HepG2 (cell line): ENCODE measurements around the gene IFI27L2. TPM values are rescaled to one million over a fixed set of nuclear protein-coding genes. Genes with fewer than 3 reads are reported as not detected.

ENCODE experiments used
- ARHGAP35 ChIP-seq: sonication (generic); formaldehyde crosslinking; IDR thresholded peaks from 2 replicates; pipeline ENCODE4 v1.9.0; 2022; ENCODE audit warnings: mild to moderate bottlenecking, inconsistent platforms, moderate library complexity, missing genetic modification reagents, borderline replicate concordance
- FOXJ3 ChIP-seq: sonication (generic); formaldehyde crosslinking; IDR thresholded peaks from 2 replicates; pipeline ENCODE4 v1.4.0; 2020; ENCODE audit warnings: missing genetic modification reagents, mild to moderate bottlenecking, borderline replicate concordance
- GTF2F1 ChIP-seq: fragments of 150-350 bp; IDR thresholded peaks from 2 replicates; pipeline ENCODE4 v1.6.1; 2014; ENCODE audit warnings: low read length
- HMGXB3 ChIP-seq: sonication (generic); formaldehyde crosslinking; IDR thresholded peaks from 2 replicates; pipeline ENCODE4 v1.4.0; 2020; ENCODE audit warnings: missing genetic modification reagents, borderline replicate concordance
- MAF1 ChIP-seq: sonication (generic); formaldehyde crosslinking; IDR thresholded peaks from 2 replicates; pipeline ENCODE4 v1.5.0; 2020; ENCODE audit warnings: missing genetic modification reagents, borderline replicate concordance
- MYPOP ChIP-seq: sonication (generic); formaldehyde crosslinking; IDR thresholded peaks from 2 replicates; pipeline ENCODE4 v1.8.1; 2023; ENCODE audit warnings: mild to moderate bottlenecking, moderate library complexity, missing genetic modification reagents
- NR2F6 ChIP-seq, 2 experiments: IDR thresholded peaks; 2 replicates each; pipeline ENCODE4 v1.6.1; 2016; ENCODE audit warnings: antibody characterized with exemption in 1 of 2, mild to moderate bottlenecking in 1 of 2
- REXO4 ChIP-seq: sonication (generic); formaldehyde crosslinking; IDR thresholded peaks from 2 replicates; pipeline ENCODE4 v1.8.0; 2022; ENCODE audit warnings: missing genetic modification reagents, mild to moderate bottlenecking, borderline replicate concordance
- SAP130 ChIP-seq: IDR thresholded peaks from 2 replicates; pipeline ENCODE4 v1.6.1; 2016; ENCODE audit warnings: low read depth
- SMAD3 ChIP-seq: sonication (generic); formaldehyde crosslinking; IDR thresholded peaks from 2 replicates; pipeline ENCODE4 v1.4.0; 2020; ENCODE audit warnings: missing genetic modification reagents
- SMC3 ChIP-seq: IDR thresholded peaks from 2 replicates; pipeline ENCODE4 v1.6.1; 2011; ENCODE audit warnings: low read length, improper control_type of control experiment
- ZFX ChIP-seq: sonication (generic); formaldehyde crosslinking; IDR thresholded peaks from 2 replicates; pipeline ENCODE4 v1.4.0; 2020; ENCODE audit warnings: mild to moderate bottlenecking, low read depth, missing genetic modification reagents, moderate library complexity
- ZFY ChIP-seq: sonication (generic); formaldehyde crosslinking; IDR thresholded peaks from 2 replicates; pipeline ENCODE4 v1.4.0; 2020; ENCODE audit warnings: missing genetic modification reagents
- ZMYM2 ChIP-seq: sonication (generic); formaldehyde crosslinking; IDR thresholded peaks from 2 replicates; pipeline ENCODE4 v1.8.0; 2022; ENCODE audit warnings: mild to moderate bottlenecking, missing genetic modification reagents
- ZNF253 ChIP-seq: sonication (generic); formaldehyde crosslinking; IDR thresholded peaks from 2 replicates; pipeline ENCODE4 v1.8.0; 2022; ENCODE audit warnings: mild to moderate bottlenecking, missing genetic modification reagents, borderline replicate concordance
- ZNF768 ChIP-seq: sonication (generic); formaldehyde crosslinking; IDR thresholded peaks from 2 replicates; pipeline ENCODE4 v1.4.0; 2020; ENCODE audit warnings: missing genetic modification reagents
- ZNF781 ChIP-seq: sonication (generic); formaldehyde crosslinking; IDR thresholded peaks from 2 replicates; pipeline ENCODE4 v1.5.1; 2020; ENCODE audit warnings: borderline replicate concordance, mild to moderate bottlenecking, missing genetic modification reagents; ENCODE audit errors: not compliant biosample characterization
- polyA plus RNA-seq, 8 experiments: library from polyadenylated mRNA; depleted of rRNA in 3 of 8; stranded (reverse) in 7 of 8; unstranded in 1 of 8; fragments of >200 nt; fragmentation: Illumina TruSeq in 4 of 8; extraction: Trizol in 4 of 8; gene quantifications; 2 replicates each; pipeline versions ENCODE4 v1.2.1 to v1.2.3, GENCODE V29; 2011 to 2016; ENCODE audit warnings: low read depth in 4 of 8, missing spikeins in 1 of 8, mixed read lengths in 1 of 8; ENCODE audit not compliant: insufficient read depth in 1 of 8
- total RNA-seq, 5 experiments: library from RNA; depleted of rRNA; stranded (reverse); fragments of >200 nt; fragmentation: Illumina TruSeq; extraction: Trizol; gene quantifications; 2 replicates each; pipeline ENCODE4 v1.2.3, GENCODE V29; 2016; ENCODE audit warnings: low read depth in 1 of 5
- TF ChIP-seq, protein P1 (sequence below): sonication (generic); formaldehyde crosslinking; IDR thresholded peaks from 2 replicates; pipeline ENCODE4 v1.4.0; 2020; ENCODE audit warnings: missing genetic modification reagents

IFI27L2 gene
- total and polyA plus RNA-seq, 2 of the 13 experiments (the other 11 are each of a cell fraction or from before 2014, with no cell fraction given): 4.3 to 4.8 TPM

- TF ChIP-seq MYPOP (CRISPR knock-in tag) (peak; percentile 82; the same call in 1 of the 2 replicates), ZNF253 (CRISPR knock-in tag) (no peak), ZMYM2 (CRISPR knock-in tag) (no peak), MAF1 (CRISPR knock-in tag) (no peak), FOXJ3 (CRISPR knock-in tag) (0 out of 2 replicates have a peak, but pooled peaks have one; percentile 7), SAP130 (CRISPR knock-in tag) (0 out of 2 replicates have a peak, but pooled peaks have one; percentile 16), GTF2F1 (no peak), ZFY (peak; percentile 27), NR2F6 (IDR thresholded peaks at IDR 0.05) (no peak), NR2F6 (CRISPR knock-in tag; IDR thresholded peaks at IDR 0.05) (peak; percentile 39; the same call in 1 of the 2 replicates), SMAD3 (no peak), ZFX (peak; percentile 66; the same call in 1 of the 2 replicates), ZNF781 (no peak), SMC3 (peak; percentile 95), REXO4 (CRISPR knock-in tag) (no peak), HMGXB3 (CRISPR knock-in tag) (0 out of 2 replicates have a peak, but pooled peaks have one; percentile 31), ARHGAP35 (CRISPR knock-in tag) (0 out of 2 replicates have a peak, but pooled peaks have one; percentile 40), ZNF768 (CRISPR knock-in tag) (0 out of 2 replicates have a peak, but pooled peaks have one; percentile 19)
- TF ChIP-seq, protein P1, sequence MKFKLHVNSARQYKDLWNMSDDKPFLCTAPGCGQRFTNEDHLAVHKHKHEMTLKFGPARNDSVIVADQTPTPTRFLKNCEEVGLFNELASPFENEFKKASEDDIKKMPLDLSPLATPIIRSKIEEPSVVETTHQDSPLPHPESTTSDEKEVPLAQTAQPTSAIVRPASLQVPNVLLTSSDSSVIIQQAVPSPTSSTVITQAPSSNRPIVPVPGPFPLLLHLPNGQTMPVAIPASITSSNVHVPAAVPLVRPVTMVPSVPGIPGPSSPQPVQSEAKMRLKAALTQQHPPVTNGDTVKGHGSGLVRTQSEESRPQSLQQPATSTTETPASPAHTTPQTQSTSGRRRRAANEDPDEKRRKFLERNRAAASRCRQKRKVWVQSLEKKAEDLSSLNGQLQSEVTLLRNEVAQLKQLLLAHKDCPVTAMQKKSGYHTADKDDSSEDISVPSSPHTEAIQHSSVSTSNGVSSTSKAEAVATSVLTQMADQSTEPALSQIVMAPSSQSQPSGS (CRISPR knock-in tag): peak; percentile 49; the same call in 1 of the 2 replicates
Measured at GRCh38 chr14:94136575-94137331, 7.3 kb upstream of the IFI27L2 start (continued).
